ENCODE results near the gene EPHA3. TPM values are rescaled to one million over a fixed set of nuclear protein-coding genes. Genes with fewer than 3 reads are reported as not detected.

Gene EPHA3
- total and polyA plus RNA-seq, 2 donors (not counting 1 experiment from before 2014, with no cell fraction given), result 0.01 TPM; not detected in 1

DNA sequence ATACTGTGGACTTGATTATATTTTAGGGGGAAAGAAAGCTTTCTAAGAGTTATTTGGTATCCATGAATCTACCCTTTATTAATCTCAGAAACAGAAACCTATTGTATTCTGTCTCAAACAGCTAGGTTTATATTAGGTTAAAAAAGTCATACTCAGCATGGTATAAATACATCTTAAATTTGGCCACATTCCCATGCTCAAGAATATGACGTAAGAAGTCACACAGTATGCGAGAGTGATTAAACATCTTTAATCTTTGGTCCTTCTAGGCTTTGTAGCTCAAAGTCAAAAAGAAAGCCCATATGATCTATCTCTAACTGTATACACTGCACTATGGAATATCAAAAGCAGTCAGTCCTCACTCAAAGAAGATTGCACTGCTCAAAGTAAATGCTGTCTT is 131.4 kb downstream of the EPHA3 start:
- POLR2A ChIA-PET, result no interaction called here
- Histone ChIP-seq H3K79me2 (ENCODE audit: control insufficient read depth, insufficient read depth, low read length) (no peaks in the 10 kb centered on the region), H2AFZ (ENCODE audit: insufficient read depth, low read depth, low read length, poor library complexity, severe bottlenecking) (no peak overlapping the region), H3K27ac (ENCODE audit: low read length in 2 of 2) (no peak overlapping the region), H4K20me1 (ENCODE audit: control insufficient read depth, insufficient read depth, low read length, poor library complexity, severe bottlenecking) (no peaks in the 10 kb centered on the region), H3K4me2 (replicated peaks; ENCODE audit: low read depth, low read length, poor library complexity, severe bottlenecking) (no peak overlapping the region), H3K36me3 (replicated peaks in 1 of 2; ENCODE audit: control extremely low read depth in 1 of 2, control insufficient read depth in 1 of 2, extremely low read depth in 1 of 2, insufficient read depth in 2 of 2, low read length in 1 of 2) (no peaks in the 10 kb centered on the region), H3K4me3 (ENCODE audit: control extremely low read depth in 1 of 5, extremely low read depth in 1 of 5, insufficient read depth in 1 of 5, low read depth in 2 of 5, low read length in 4 of 5) (no peak overlapping the region), H3K9ac (ENCODE audit: low read length) (no peak overlapping the region), H3K4me1 (ENCODE audit: control insufficient read depth in 2 of 2, insufficient read depth in 2 of 2, low read length in 2 of 2) (no peaks in the 10 kb centered on the region), H3K9me3 (ENCODE audit: control extremely low read depth in 1 of 3, control insufficient read depth in 2 of 3, insufficient read depth in 1 of 3, low read length in 2 of 3) (peaks cover 0 to 2% (median 0%) of the 10 kb centered on the region in 3 donors), H3K27me3 (replicated peaks in 1 of 4; ENCODE audit: control extremely low read depth in 1 of 4, control insufficient read depth in 3 of 4, insufficient read depth in 4 of 4, low read length in 3 of 4) (no peaks in the 10 kb centered on the region)
- no peaks in the 10 kb centered on the region for H3K4me1 Mint-ChIP-seq
- no peaks in the 10 kb centered on the region for H3K27me3 Mint-ChIP-seq
- no peak for TF ChIP-seq EZH2 (IDR thresholded peaks at IDR 0.05; ENCODE audit: borderline replicate concordance, insufficient read depth, low read depth, low read length, poor library complexity, severe bottlenecking)
- TF ChIP-seq, protein P1, sequence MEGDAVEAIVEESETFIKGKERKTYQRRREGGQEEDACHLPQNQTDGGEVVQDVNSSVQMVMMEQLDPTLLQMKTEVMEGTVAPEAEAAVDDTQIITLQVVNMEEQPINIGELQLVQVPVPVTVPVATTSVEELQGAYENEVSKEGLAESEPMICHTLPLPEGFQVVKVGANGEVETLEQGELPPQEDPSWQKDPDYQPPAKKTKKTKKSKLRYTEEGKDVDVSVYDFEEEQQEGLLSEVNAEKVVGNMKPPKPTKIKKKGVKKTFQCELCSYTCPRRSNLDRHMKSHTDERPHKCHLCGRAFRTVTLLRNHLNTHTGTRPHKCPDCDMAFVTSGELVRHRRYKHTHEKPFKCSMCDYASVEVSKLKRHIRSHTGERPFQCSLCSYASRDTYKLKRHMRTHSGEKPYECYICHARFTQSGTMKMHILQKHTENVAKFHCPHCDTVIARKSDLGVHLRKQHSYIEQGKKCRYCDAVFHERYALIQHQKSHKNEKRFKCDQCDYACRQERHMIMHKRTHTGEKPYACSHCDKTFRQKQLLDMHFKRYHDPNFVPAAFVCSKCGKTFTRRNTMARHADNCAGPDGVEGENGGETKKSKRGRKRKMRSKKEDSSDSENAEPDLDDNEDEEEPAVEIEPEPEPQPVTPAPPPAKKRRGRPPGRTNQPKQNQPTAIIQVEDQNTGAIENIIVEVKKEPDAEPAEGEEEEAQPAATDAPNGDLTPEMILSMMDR (IDR thresholded peaks at IDR 0.05), result no peak
- DNase-seq (no peak), ATAC-seq (ENCODE audit: low read depth) (no peak)
- intact Hi-C loops (cut with micrococcal nuclease), result no loop called here
- no peaks in the 10 kb centered on the region for H3K9me3 Mint-ChIP-seq (ENCODE audit: insufficient read depth)
- 100% methylated on average over 1 of the region's 2 CpGs for WGBS (ENCODE audit: insufficient coverage)
- H3K4me3 Mint-ChIP-seq, result no peak overlapping the region
- CTCF ChIA-PET, result no interaction called here
- H3K27ac Mint-ChIP-seq, result no peak overlapping the region

DNA sequence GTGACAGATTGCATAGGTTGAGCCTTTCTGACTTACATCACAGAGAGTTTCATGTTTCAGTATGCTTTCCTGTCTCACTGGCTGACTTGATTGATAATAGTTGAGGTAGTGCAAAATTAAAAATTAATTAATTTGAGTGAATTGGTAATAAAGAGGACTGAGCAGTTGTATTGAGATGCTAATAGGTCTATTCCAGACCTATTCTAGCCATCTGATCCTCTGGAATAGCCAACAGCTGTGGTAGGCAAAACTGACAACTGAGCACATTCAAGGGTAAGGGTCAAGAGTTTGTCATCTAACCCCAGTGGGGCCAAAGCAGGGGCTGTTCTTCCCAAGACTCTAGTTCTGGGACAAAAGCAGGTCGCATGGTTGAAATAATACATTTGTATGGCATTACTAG is 132.4 kb downstream of the EPHA3 start:
- no peaks in the 10 kb centered on the region for H3K27me3 Mint-ChIP-seq
- DNase-seq, result no peak
- Histone ChIP-seq H3K9me3 (ENCODE audit: control extremely low read depth in 1 of 3, control insufficient read depth in 2 of 3, insufficient read depth in 1 of 3, low read length in 2 of 3) (peaks cover 0 to 2% (median 0%) of the 10 kb centered on the region in 3 donors), H3K9ac (ENCODE audit: low read length) (no peak overlapping the region), H3K4me3 (ENCODE audit: control extremely low read depth in 1 of 5, extremely low read depth in 1 of 5, insufficient read depth in 1 of 5, low read depth in 2 of 5, low read length in 4 of 5) (no peak overlapping the region), H3K36me3 (replicated peaks in 1 of 2; ENCODE audit: control extremely low read depth in 1 of 2, control insufficient read depth in 1 of 2, extremely low read depth in 1 of 2, insufficient read depth in 2 of 2, low read length in 1 of 2) (no peaks in the 10 kb centered on the region), H3K27me3 (replicated peaks in 1 of 4; ENCODE audit: control extremely low read depth in 1 of 4, control insufficient read depth in 3 of 4, insufficient read depth in 4 of 4, low read length in 3 of 4) (no peaks in the 10 kb centered on the region), H3K27ac (ENCODE audit: low read length in 2 of 2) (no peak overlapping the region), H3K4me1 (ENCODE audit: control insufficient read depth in 2 of 2, insufficient read depth in 2 of 2, low read length in 2 of 2) (no peaks in the 10 kb centered on the region), H3K4me2 (replicated peaks; ENCODE audit: low read depth, low read length, poor library complexity, severe bottlenecking) (no peak overlapping the region), H2AFZ (ENCODE audit: insufficient read depth, low read depth, low read length, poor library complexity, severe bottlenecking) (no peak overlapping the region), H3K79me2 (ENCODE audit: control insufficient read depth, insufficient read depth, low read length) (no peaks in the 10 kb centered on the region), H4K20me1 (ENCODE audit: control insufficient read depth, insufficient read depth, low read length, poor library complexity, severe bottlenecking) (no peaks in the 10 kb centered on the region)
- ChIA-PET POLR2A (no interaction called here), CTCF (no interaction called here)
- WGBS (ENCODE audit: insufficient coverage), result no CpG with 5 or more reads among the region's 1 CpG
- TF ChIP-seq EZH2 (IDR thresholded peaks at IDR 0.05; ENCODE audit: borderline replicate concordance, insufficient read depth, low read depth, low read length, poor library complexity, severe bottlenecking), result no peak
- TF ChIP-seq, protein P1 (IDR thresholded peaks at IDR 0.05), result no peak
- no peak overlapping the region for H3K27ac Mint-ChIP-seq
- ATAC-seq (ENCODE audit: low read depth), result no peak
- no peak overlapping the region for H3K4me3 Mint-ChIP-seq
- intact Hi-C loops (cut with micrococcal nuclease), result no loop called here
- no peaks in the 10 kb centered on the region for H3K4me1 Mint-ChIP-seq
- H3K9me3 Mint-ChIP-seq (ENCODE audit: insufficient read depth), result no peaks in the 10 kb centered on the region

Measured in B cell (primary cell).